ENCODE data around the gene PNCK.

Gene PNCK

GRCh38 chrX:153625271-153626024, 48.2 kb downstream of the PNCK start:
- DNase-seq: no peak

GRCh38 chrX:153624196-153625091, 49.2 kb downstream of the PNCK start:
- DNase-seq: no peak

GRCh38 chrX:153623310-153624029, 50.1 kb downstream of the PNCK start:
- no peak for DNase-seq

GRCh38 chrX:153622661-153623309, 50.8 kb downstream of the PNCK start:
- DNase-seq: no peak

- no peak for DNase-seq
Observed at GRCh38 chrX:153621949-153622598, 51.5 kb downstream of the PNCK start.

- DNase-seq: no peak
Observed at GRCh38 chrX:153620576-153620975, 53.0 kb downstream of the PNCK start.
